Activated naive CD8-positive, alpha-beta T cell treated with anti-CD3 and anti-CD28 coated beads, Interleukin-2, amount 10 ng/mL, durations not matched to agents 7 days and 5 days (primary cell): ENCODE measurements around the gene IRF9. TPM values are rescaled to one million over a fixed set of nuclear protein-coding genes. Genes with fewer than 3 reads are reported as not detected.
A peak's percentile ranks its signal among the peaks of the same experiment; 100 is the strongest.

Experiments
- ATAC-seq: fragments of 150-1000 bp; cut with Tn5 transposase; one replicate; pipeline ENCODE4 v1.10.0; 2021; ENCODE audit warnings: low read depth, moderate library complexity
- POLR2A ChIA-PET: fragments of 350-600 bp; sonication (Branson Sonifier 250); formaldehyde crosslinking; loops from one replicate; lab custom pipeline; 2021; ENCODE audit warnings: antibody characterized with exemption; lab: Charles Lee
- DNase-seq: peaks from one replicate; pipeline ENCODE4 v3.0.0; 2021
- H3K27ac Mint-ChIP-seq: one replicate; pipeline ENCODE4 v1.8.0; 2022; ENCODE audit warnings: mild to moderate bottlenecking, mixed read lengths
- H3K27me3 Mint-ChIP-seq: one replicate; pipeline ENCODE4 v1.8.0; 2022; ENCODE audit warnings: mild to moderate bottlenecking, moderate library complexity, mixed read lengths
- H3K36me3 Mint-ChIP-seq: one replicate; pipeline ENCODE4 v1.8.0; 2021; ENCODE audit warnings: mild to moderate bottlenecking, mixed read lengths
- H3K4me1 Mint-ChIP-seq: one replicate; pipeline ENCODE4 v1.8.0; 2021; ENCODE audit warnings: mixed read lengths
- H3K4me3 Mint-ChIP-seq: one replicate; pipeline ENCODE4 v1.8.0; 2022; ENCODE audit warnings: mild to moderate bottlenecking, moderate library complexity, mixed read lengths
- H3K9me3 Mint-ChIP-seq: one replicate; pipeline ENCODE4 v1.8.0; 2021; ENCODE audit warnings: mixed read lengths
- total RNA-seq, 2 experiments: library from RNA; stranded (reverse); gene quantifications; one replicate each; pipeline ENCODE4 v1.2.3, GENCODE V29; 2021

IRF9 gene
- total RNA-seq, 2 experiments from 2014 or later, result 234 to 252 TPM

DNA sequence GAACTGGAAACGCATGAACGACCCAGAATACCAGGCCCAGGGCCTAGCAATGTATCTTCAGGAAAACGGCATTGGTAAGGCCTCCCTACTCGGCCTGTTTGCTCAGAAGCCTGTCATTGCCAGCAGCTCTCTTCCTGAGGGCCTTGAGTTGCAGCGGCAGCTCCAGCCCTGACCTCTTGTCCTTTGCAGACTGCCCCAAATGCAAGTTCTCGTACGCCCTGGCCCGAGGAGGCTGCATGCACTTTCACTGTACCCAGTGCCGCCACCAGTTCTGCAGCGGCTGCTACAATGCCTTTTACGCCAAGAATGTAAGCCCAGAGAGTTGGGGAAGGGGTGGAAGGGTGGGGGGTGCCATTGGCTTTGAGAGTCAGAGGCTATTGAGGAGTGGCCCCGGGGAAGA, 3.7 kb upstream of the IRF9 start:
- POLR2A ChIA-PET, result interaction anchor here (4.1 kb wide), 1 partner anchor 11 kb away, joined by 25 read pairs; the partner anchor contains the start of genes PSME2 and RNF31
- Mint-ChIP-seq H3K27ac (peak overlapping the region; percentile 63), H3K4me3 (no peak overlapping the region), H3K9me3 (no peaks in the 10 kb centered on the region), H3K36me3 (peaks cover 60% of the 10 kb centered on the region), H3K27me3 (no peaks in the 10 kb centered on the region), H3K4me1 (peaks cover 24% of the 10 kb centered on the region)
- no peak for DNase-seq
- ATAC-seq, result no peak

DNA sequence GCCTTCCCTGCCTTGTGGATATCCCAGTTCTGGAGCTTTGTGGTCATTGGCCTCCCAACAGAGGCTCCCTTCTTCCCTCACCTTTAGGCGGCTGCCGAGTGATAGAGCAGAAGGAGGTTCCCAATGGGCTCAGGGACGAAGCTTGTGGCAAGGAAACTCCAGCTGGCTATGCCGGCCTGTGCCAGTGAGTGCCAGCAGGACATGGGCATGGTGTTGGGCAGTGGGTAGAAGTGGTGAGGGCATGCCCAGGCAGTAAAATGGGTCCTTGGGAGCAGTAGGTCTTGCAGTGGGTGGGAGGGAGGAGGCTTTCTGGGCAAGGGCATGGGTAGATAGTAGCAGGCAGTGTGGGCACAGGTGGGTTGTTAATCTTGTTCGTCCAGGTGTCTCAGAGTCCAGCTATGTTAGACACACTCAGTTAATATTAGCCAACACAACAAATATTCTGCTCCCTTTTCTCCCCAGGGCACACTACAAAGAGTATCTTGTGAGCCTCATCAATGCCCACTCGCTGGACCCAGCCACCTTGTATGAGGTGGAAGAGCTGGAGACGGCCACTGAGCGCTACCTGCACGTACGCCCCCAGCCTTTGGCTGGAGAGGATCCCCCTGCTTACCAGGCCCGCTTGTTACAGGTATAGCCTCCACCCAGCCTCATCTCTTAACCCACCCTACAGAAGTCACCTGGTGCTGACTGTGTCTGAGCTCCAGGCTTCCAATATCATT, 1.1 kb upstream of the IRF9 start:
- no peaks in the 10 kb centered on the region for H3K9me3 Mint-ChIP-seq
- peak overlapping the region; percentile 37 for H3K4me3 Mint-ChIP-seq
- DNase-seq, result no peak
- POLR2A ChIA-PET, result interaction anchor here (0.6 to 4.8 kb wide), 20 partner anchors 12 to 151 kb away, joined by 3 to 347 read pairs (median 12); partner anchors contain the start of genes CARMIL3, CHMP4A, DCAF11 and EMC9
- H3K27me3 Mint-ChIP-seq, result no peaks in the 10 kb centered on the region
- H3K4me1 Mint-ChIP-seq, result peaks cover 39% of the 10 kb centered on the region
- ATAC-seq, result no peak
- peaks cover 70% of the 10 kb centered on the region for H3K36me3 Mint-ChIP-seq
- peak overlapping the region; percentile 100 for H3K27ac Mint-ChIP-seq

DNA sequence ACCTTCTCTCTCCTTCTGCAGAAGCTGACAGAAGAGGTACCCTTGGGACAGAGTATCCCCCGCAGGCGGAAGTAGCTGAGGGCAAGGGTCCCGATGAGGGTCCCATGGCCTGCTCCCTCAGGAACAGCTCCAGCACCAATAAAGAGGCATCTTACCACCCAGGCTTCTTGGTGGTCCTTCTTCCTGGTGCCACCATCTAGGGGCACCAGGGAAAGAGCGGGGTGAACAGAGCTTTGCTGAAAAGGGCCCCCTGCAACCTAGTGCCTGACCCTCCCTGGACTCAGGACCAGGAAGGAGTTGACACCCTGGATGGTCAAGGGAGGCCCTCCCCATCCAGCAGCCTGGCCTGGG, 591 bp upstream of the IRF9 start:
- POLR2A ChIA-PET, result interaction anchor here (0.8 to 4.8 kb wide), 26 partner anchors 11 to 270 kb away, joined by 3 to 347 read pairs (median 14); partner anchors contain the start of genes CARMIL3, CBLN3, CHMP4A and DCAF11
- Mint-ChIP-seq H3K36me3 (peaks cover 72% of the 10 kb centered on the region), H3K4me1 (peaks cover 43% of the 10 kb centered on the region), H3K4me3 (peak overlapping the region; percentile 37), H3K27me3 (no peaks in the 10 kb centered on the region), H3K27ac (peak overlapping the region; percentile 100), H3K9me3 (no peaks in the 10 kb centered on the region)
- DNase-seq (no peak), ATAC-seq (no peak)

DNA sequence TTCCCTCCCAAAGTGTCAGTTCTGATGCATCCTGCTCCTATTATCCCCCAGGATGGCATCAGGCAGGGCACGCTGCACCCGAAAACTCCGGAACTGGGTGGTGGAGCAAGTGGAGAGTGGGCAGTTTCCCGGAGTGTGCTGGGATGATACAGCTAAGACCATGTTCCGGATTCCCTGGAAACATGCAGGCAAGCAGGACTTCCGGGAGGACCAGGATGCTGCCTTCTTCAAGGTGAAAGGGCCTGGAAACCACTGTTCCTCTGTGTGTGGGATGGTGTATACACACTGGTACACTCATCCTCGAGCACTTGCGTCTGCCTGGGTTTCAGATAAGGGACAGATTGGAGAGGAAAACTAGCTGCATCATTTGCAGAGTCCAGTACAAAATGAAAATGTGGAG, 1.0 kb downstream of the IRF9 start:
- no peak for ATAC-seq
- H3K9me3 Mint-ChIP-seq, result no peaks in the 10 kb centered on the region
- H3K36me3 Mint-ChIP-seq, result peaks cover 69% of the 10 kb centered on the region
- H3K27me3 Mint-ChIP-seq, result no peaks in the 10 kb centered on the region
- DNase-seq, result no peak
- POLR2A ChIA-PET, result interaction anchor here (0.6 to 4.8 kb wide), 28 partner anchors 10 to 268 kb away, joined by 3 to 347 read pairs (median 12); partner anchors contain the start of genes CARMIL3, CBLN3, CHMP4A and CIDEB
- peaks cover 50% of the 10 kb centered on the region for H3K4me1 Mint-ChIP-seq
- H3K4me3 Mint-ChIP-seq, result peak overlapping the region; percentile 97
- peak overlapping the region; percentile 100 for H3K27ac Mint-ChIP-seq

DNA sequence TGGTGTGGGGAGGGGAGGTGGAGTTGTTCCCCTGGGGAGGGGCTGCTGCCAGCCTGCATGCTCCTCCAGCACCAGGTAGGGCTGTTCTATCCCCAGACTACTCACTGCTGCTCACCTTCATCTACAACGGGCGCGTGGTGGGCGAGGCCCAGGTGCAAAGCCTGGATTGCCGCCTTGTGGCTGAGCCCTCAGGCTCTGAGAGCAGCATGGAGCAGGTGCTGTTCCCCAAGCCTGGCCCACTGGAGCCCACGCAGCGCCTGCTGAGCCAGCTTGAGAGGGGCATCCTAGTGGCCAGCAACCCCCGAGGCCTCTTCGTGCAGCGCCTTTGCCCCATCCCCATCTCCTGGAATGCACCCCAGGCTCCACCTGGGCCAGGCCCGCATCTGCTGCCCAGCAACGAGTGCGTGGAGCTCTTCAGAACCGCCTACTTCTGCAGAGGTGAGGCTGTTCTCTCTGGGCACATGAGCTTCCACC, 3.5 kb downstream of the IRF9 start:
- peak overlapping the region; percentile 100 for H3K27ac Mint-ChIP-seq
- ATAC-seq (no peak), DNase-seq (no peak)
- peaks cover 56% of the 10 kb centered on the region for H3K4me1 Mint-ChIP-seq
- H3K27me3 Mint-ChIP-seq, result no peaks in the 10 kb centered on the region
- no peaks in the 10 kb centered on the region for H3K9me3 Mint-ChIP-seq
- no peak overlapping the region for H3K4me3 Mint-ChIP-seq
- peaks cover 69% of the 10 kb centered on the region for H3K36me3 Mint-ChIP-seq
- POLR2A ChIA-PET, result interaction anchor here (1.0 to 2.3 kb wide), 12 partner anchors 11 to 82 kb away, joined by 3 to 15 read pairs (median 6); partner anchors contain the start of genes DCAF11, EMC9, FITM1 and IPO4

DNA sequence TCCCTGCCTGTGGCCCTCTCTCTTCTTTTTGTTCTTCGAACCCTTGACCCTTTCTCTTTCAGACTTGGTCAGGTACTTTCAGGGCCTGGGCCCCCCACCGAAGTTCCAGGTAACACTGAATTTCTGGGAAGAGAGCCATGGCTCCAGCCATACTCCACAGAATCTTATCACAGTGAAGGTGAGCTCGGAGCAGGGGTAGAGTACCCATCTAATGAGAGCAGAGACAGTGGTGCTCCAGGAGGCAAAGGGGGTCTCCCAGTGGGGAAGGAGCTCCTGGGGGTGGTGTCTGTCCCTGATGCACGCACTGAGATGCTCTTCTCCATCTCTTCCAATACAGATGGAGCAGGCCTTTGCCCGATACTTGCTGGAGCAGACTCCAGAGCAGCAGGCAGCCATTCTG, 4.7 kb downstream of the IRF9 start:
- H3K4me3 Mint-ChIP-seq, result no peak overlapping the region
- no peak overlapping the region for H3K27ac Mint-ChIP-seq
- H3K9me3 Mint-ChIP-seq, result no peaks in the 10 kb centered on the region
- peaks cover 66% of the 10 kb centered on the region for H3K36me3 Mint-ChIP-seq
- ATAC-seq (no peak), DNase-seq (no peak)
- H3K4me1 Mint-ChIP-seq, result peaks cover 50% of the 10 kb centered on the region
- no peaks in the 10 kb centered on the region for H3K27me3 Mint-ChIP-seq
- POLR2A ChIA-PET, result interaction anchor here (0.9 to 2.3 kb wide), 9 partner anchors 14 to 105 kb away, joined by 3 to 15 read pairs (median 6); partner anchors contain the start of genes DCAF11, EMC9, IPO4 and NRL

DNA sequence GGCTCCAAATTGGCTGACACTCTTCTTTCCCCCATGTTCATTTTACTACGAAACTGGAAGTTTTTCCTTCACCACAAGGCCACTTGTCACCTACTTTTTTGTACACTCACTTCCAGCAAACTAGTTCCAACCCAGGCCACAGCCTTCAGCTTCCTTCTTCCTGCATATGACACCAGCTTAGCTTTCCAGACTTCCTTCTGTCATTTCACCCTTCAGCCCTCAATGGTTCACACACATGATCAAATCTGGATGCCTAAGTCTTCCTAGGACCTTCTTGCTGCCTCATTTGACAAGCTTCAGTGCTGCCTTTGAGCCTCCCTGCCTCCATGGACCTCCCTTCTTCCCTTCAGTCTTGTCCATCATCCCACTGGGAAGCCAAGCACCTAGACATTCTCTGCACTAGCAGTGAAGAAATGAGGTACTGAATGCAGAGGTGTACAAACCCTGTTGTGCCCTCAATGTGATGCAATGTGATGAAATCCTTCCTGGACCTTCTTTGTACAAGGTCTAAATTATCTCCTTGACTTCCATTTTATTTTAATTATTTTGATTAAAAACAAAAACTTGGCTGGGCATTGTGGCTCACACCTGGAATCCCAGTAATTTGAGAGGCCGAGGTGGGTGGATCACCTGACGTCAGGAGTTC, 6.5 kb downstream of the IRF9 start:
- Mint-ChIP-seq H3K27ac (peak overlapping the region; percentile 21), H3K9me3 (no peaks in the 10 kb centered on the region), H3K4me3 (no peak overlapping the region), H3K27me3 (no peaks in the 10 kb centered on the region), H3K36me3 (peaks cover 53% of the 10 kb centered on the region), H3K4me1 (peaks cover 43% of the 10 kb centered on the region)
- ATAC-seq, result no peak
- POLR2A ChIA-PET, result interaction anchor here (1.5 kb wide), 1 partner anchor 28 kb away, joined by 9 read pairs; the partner anchor contains the start of gene TM9SF1
- DNase-seq, result no peak

DNA sequence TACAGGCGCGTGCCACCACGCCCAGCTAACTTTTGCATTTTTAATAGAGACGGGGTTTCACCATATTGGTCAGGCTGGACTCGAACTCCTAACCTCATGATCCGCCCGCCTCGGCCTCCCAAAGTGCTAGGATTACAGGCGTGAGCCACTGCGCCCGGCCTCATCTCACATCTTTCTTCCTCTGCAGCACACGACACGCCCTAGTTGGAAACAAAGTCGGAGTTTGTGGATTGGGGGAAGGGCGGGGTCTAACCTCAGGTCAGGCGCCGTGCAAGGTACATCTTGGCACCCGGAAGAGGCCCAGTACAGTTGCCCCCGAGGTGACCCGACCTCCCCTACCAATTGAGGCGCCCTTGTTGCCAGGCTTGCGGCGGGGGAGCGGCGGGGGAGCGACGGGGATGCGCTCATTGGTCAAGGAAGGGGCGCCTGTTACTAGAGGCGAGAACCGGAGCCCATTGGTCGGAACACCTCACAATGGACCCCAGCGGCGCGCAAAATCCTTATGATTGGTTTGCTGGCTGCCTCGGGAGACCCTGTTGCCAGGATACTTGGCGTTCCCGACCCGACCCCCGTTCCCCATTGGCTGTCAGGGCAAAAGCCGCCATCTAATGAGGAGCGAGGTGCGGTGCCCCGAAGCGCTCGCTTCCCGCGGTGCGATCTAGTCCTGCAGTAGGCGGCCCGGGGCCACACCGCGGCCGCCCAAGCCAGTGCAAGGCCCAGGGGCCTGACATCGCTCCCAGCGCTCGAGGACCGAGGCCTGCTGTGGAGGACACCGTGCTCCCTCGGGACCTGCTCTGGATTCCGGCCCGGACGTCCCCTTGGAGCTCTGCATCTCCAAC, 10.6 kb downstream of the IRF9 start, which contains the start of gene REC8:
REC8 (plus strand) TSS at position 659 of the 839 bp plus-strand sequence. CDS start 473 bp downstream, outside the sequence.
- POLR2A ChIA-PET, result interaction anchor here (0.6 to 4.7 kb wide), 10 partner anchors 9 to 151 kb away, joined by 3 to 82 read pairs (median 6); partner anchors contain the start of genes CHMP4A, DCAF11, IRF9 and NRL
- Mint-ChIP-seq H3K27me3 (no peaks in the 10 kb centered on the region), H3K36me3 (peaks cover 28% of the 10 kb centered on the region), H3K27ac (peak within 1 kb of the TSS; percentile 88), H3K4me3 (peak within 1 kb of the TSS; percentile 93), H3K4me1 (peaks cover 19% of the 10 kb centered on the region), H3K9me3 (no peaks in the 10 kb centered on the region)
- ATAC-seq, result peak; percentile 86
- DNase-seq, result peak; percentile 78

DNA sequence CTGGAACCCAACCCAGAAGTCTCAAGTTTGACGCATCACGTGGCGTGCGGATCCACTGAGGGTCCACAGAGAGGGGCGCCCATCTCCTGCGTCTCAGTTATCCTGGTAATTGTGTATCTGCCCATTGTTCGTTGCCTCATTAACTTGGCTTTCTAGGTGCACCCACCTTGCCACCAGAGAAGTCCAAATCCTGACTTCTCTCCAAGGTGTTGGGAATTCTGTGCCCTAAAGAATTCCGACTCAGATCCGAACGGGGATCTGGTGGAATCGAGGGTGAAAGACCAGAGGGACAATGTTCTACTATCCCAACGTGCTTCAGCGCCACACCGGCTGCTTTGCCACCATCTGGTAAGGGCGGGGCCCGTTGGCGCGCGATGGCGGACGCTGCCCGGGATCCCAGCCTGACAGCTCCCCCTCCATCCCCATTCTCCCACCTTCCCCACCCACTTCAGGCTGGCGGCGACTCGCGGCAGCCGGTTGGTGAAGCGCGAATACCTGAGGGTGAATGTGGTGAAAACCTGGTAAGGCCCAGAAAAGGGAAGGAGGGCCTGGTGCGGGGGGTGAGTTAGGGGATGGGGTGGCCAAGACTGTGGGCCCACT, 11.3 kb downstream of the IRF9 start:
- Mint-ChIP-seq H3K4me1 (peaks cover 16% of the 10 kb centered on the region), H3K36me3 (peaks cover 30% of the 10 kb centered on the region), H3K27me3 (no peaks in the 10 kb centered on the region), H3K27ac (peak overlapping the region; percentile 60), H3K4me3 (peak overlapping the region; percentile 93), H3K9me3 (no peaks in the 10 kb centered on the region)
- POLR2A ChIA-PET, result interaction anchor here (1.0 to 4.7 kb wide), 8 partner anchors 8 to 41 kb away, joined by 3 to 82 read pairs (median 10); partner anchors contain the start of genes CHMP4A, IPO4, IRF9 and RNF31
- ATAC-seq (no peak), DNase-seq (no peak)

DNA sequence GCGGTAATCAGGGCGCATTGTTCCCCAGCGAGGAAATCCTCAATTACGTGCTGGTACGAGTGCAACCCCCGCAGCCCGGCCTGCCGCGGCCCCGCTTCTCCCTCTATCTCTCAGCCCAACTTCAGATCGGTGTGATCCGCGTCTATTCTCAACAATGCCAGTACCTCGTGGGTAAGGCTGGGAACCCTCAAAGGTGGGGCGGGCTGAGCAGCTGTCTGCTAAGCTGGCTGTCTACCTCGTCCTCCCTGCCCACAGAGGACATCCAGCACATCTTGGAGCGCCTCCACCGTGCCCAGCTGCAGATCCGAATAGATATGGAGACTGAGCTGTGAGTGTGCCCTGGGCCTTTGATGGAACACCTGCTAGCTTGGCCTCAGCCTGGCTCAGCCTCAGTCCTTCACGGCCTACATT, 11.8 kb downstream of the IRF9 start:
- Mint-ChIP-seq H3K9me3 (no peaks in the 10 kb centered on the region), H3K27me3 (no peaks in the 10 kb centered on the region), H3K27ac (peak overlapping the region; percentile 33), H3K4me3 (peak overlapping the region; percentile 93), H3K4me1 (peaks cover 15% of the 10 kb centered on the region), H3K36me3 (peaks cover 26% of the 10 kb centered on the region)
- ATAC-seq, result no peak
- POLR2A ChIA-PET, result interaction anchor here (1.0 to 4.7 kb wide), 4 partner anchors 8 to 15 kb away, joined by 3 to 82 read pairs (median 7); partner anchors contain the start of genes IPO4 and IRF9
- DNase-seq, result no peak

DNA sequence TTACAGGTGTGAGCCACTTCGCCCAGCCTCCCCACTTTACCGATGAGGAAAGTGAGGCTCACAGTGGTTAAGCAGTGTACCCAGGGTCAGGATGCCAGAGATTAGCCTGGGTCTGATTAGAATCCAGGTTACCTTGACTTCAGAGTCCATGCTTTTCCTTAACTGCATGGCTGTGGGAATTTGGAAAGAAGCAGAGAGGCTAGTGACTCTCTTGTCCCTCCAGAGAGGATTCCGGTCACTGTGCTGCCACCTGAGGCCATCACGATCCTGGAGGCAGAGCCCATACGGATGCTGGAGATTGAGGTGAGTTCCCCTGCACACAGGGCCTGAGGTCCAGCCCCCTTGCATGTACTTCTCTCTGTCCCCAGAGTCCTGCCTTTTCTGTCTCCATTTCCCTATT, 15.5 kb downstream of the IRF9 start:
- H3K4me3 Mint-ChIP-seq, result no peak overlapping the region
- ATAC-seq (no peak), DNase-seq (no peak)
- no peaks in the 10 kb centered on the region for H3K9me3 Mint-ChIP-seq
- no peak overlapping the region for H3K27ac Mint-ChIP-seq
- POLR2A ChIA-PET, result interaction anchor here (1.0 to 3.2 kb wide), 2 partner anchors 12 to 29 kb away, joined by 7 to 14 read pairs; partner anchors contain the start of genes IPO4 and RNF31
- H3K36me3 Mint-ChIP-seq, result peaks cover 18% of the 10 kb centered on the region
- H3K27me3 Mint-ChIP-seq, result no peaks in the 10 kb centered on the region
- H3K4me1 Mint-ChIP-seq, result peaks cover 3% of the 10 kb centered on the region
